GM18873 (cell line): ENCODE data around the gene POU2F3.

Experiments
- ATAC-seq: cut with Tn5 transposase; IDR thresholded peaks from one replicate; pipeline ENCODE4 v1.9.1; 2021; ENCODE audit warnings: mild to moderate bottlenecking, moderate library complexity, moderate number of reproducible peaks; ENCODE audit not compliant: unreplicated experiment, low FRiP score

POU2F3 gene

GRCh38 chr11:120209746-120210625 is 30.0 kb upstream of the POU2F3 start:
- ATAC-seq: no peak

- ATAC-seq: no peak
Observed at GRCh38 chr11:120210626-120211521, 29.1 kb upstream of the POU2F3 start, which contains the start of gene OAF. Gene OAF (plus strand): TSS chr11:120211032. CDS start chr11:120211280, 248 bp downstream.

- no peak for ATAC-seq
Observed at GRCh38 chr11:120211522-120212258, 28.2 kb upstream of the POU2F3 start.

GRCh38 chr11:120212259-120212878 is 27.6 kb upstream of the POU2F3 start:
- ATAC-seq: no peak

DNA sequence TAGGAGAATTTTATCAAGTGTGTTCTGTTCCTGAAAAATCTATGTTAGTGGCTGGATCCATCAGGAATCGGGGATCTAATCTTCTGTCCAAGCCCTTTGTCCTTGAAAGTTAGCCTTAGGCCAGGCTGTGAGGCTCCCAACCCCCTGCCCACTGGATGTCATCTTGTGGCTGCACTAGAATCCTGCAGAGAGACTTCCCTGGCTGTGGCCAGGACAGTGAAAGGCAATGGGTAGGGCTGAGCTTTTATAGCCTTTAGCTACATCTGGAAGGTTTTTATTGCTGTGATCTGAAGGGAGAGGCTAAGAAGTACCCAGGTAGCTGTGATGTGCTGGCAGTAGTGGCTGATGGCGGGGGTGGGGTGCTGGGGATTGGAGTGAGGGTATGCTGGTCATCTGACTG is 27.0 kb upstream of the POU2F3 start:
- no peak for ATAC-seq

GRCh38 chr11:120214581-120214980 is 25.4 kb upstream of the POU2F3 start:
- no peak for ATAC-seq

GRCh38 chr11:120215634-120216033 is 24.3 kb upstream of the POU2F3 start:
- ATAC-seq: no peak

DNA sequence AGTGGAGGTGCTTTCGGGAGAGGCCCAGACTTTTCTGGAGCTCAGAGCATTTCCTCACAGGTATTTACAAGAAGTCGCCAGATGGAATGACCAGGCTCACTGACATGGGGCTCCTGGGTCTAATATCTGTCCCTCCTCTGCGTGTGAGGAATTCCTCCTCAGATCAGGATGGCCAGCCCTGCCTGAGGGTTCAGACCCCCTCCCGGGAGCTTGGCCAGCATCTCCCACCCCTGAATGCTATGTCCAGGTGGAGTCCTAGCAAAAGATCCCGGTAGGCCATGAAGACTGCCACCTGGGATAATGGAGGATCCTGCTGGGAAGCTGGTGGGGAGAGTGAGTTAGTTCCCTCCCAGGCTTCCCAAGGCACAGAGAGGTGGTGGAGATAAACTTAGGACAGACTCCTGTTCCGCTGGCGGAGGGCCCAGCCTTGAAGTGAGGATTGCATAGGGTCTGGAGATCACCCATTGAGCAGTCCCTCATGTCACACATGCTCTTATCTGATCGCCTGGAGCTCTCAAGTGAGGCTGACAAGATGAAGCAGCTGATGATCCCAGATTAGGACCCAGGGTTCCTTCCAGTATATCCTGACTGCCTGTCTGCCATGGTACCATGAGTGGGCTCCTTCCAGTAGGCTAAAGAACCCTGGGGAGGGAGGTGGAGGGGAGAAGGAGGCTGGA is 23.4 kb upstream of the POU2F3 start:
- ATAC-seq: no peak

GRCh38 chr11:120217526-120217925 is 22.4 kb upstream of the POU2F3 start:
- no peak for ATAC-seq

GRCh38 chr11:120217941-120218694 is 21.8 kb upstream of the POU2F3 start:
- no peak for ATAC-seq

DNA sequence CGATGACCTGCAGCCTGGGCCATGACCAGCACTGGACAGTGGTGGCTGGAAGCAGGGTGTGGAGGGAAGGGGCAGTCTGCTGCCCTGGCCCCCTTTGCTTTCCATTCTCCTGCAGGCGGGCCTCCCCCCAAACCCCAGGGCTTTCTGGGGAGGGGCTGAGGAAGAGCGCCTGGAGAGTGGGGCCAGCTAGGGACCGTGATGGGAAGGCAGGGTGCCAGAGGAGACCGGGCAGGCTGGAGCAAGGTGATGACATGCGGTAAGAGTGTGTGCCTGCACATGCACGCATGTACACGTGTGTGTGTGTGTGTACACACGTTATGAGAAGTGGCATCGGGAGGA is 21.3 kb upstream of the POU2F3 start:
- no peak for ATAC-seq

- ATAC-seq: no peak
Observed at GRCh38 chr11:120219232-120219937, 20.6 kb upstream of the POU2F3 start.

DNA sequence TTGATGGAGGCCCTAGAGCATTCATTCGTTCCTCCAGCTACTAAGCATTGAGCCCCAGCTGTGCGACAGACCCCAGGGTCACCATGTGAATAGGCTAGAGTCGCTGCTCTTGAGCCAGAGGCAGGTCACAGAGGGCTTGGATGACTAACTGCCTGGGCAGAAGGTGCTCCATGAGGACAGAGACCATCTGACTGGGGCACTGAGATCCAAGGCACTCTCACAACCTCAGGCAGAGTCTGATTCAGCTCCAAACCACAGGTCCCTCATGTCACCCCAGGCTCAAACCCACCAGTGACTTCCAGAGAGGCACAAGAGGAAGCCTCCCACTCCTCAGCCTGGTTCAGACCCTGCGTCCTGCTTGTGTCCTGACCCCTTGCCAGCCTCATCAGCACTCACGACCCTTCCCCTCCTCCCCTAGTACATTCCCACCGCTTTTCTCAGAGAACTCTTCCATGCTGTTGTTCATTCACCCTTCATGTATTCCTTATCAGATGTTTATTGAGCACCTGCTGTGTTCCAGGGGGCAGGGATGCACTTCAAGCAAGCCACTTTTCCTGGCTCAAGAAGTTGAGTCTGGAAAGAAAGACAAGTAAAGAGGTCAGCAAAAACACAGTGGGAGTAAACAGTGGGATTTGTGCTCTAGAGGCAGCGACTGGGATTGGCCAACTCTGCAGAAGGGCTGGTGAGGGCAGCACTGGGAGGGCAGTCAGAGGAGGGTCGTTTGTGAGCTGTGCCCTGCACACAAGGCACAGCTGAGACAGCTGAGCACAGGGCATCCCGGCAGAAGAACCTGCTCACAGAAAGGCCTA is 19.8 kb upstream of the POU2F3 start:
- no peak for ATAC-seq

DNA sequence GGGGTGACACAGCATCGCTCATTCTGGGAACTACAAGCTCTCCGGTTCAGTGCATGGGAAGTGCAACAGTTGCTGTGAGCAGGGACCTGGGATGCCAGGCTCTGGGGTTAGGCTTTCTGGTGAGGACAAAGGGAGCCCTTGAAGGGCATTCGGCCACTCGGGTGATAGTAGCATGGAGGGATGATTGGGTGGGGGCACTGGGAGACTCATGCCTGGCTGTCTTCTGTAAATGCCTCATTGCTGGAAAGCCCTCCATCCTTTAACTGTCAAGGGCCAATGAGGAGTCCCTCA is 19.2 kb upstream of the POU2F3 start:
- ATAC-seq: no peak

GRCh38 chr11:120221115-120221752 is 18.7 kb upstream of the POU2F3 start:
- no peak for ATAC-seq

GRCh38 chr11:120222916-120223315 is 17.0 kb upstream of the POU2F3 start:
- ATAC-seq: no peak

DNA sequence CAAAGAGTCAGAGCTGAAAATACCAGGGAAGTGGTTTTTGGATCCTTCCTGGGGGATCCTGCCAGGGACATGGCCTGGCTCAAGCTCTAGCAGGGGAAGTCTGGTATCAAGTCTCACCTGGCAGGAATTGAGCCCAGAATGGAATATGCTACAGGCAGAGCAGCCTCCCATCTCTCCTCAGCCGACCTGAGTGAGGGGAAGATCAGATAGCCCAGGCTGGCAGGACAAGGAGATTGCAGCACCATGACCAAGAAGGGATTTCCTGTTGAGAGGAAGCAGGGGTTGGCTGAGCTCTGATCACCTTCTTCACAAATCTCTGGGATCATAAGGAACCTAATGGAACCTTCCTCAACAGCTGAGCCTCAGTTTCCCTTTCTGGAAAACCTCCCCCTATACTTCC is 16.1 kb upstream of the POU2F3 start:
- ATAC-seq: no peak
